Neural progenitor cell (in vitro differentiated cells): ENCODE results near the gene FTSJ3.

Source experiments
- EZH2 ChIP-seq: fragments of 200-600 bp; sonication (generic); IDR thresholded peaks from 2 replicates; pipeline ENCODE4 v1.6.1; 2017; ENCODE audit warnings: antibody characterized with exemption, mild to moderate bottlenecking, moderate library complexity
- EZH2phosphoT487 ChIP-seq: fragments of 200-600 bp; sonication (generic); IDR thresholded peaks from 2 replicates; pipeline ENCODE4 v1.6.1; 2017; ENCODE audit warnings: antibody characterized with exemption
- TF ChIP-seq, protein P1 (sequence below): fragments of 200-600 bp; sonication (generic); IDR thresholded peaks from 2 replicates; pipeline ENCODE4 v1.5.1; 2017; ENCODE audit warnings: antibody characterized with exemption, mild to moderate bottlenecking

DNA sequence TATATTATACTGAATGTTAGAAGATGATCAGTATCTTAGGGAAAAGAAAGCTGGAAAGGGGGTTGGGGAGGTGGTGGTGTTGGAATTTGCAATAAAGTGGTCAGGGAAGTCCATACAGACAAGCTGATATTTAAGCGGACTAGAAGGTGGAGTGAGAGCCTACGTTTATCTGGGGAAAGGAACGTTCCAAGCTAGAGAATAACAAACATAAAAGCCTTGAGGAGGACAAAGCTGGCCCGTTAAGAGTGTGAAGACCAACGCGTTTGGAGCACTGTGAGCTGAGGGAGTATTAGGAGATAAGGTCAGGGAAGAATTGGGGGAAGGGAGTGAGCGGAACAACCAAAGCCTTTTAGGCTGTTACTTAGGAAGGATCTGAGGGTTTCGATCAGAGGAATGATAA is 52.0 kb downstream of the FTSJ3 start:
- TF ChIP-seq, protein P1, sequence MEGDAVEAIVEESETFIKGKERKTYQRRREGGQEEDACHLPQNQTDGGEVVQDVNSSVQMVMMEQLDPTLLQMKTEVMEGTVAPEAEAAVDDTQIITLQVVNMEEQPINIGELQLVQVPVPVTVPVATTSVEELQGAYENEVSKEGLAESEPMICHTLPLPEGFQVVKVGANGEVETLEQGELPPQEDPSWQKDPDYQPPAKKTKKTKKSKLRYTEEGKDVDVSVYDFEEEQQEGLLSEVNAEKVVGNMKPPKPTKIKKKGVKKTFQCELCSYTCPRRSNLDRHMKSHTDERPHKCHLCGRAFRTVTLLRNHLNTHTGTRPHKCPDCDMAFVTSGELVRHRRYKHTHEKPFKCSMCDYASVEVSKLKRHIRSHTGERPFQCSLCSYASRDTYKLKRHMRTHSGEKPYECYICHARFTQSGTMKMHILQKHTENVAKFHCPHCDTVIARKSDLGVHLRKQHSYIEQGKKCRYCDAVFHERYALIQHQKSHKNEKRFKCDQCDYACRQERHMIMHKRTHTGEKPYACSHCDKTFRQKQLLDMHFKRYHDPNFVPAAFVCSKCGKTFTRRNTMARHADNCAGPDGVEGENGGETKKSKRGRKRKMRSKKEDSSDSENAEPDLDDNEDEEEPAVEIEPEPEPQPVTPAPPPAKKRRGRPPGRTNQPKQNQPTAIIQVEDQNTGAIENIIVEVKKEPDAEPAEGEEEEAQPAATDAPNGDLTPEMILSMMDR, result no peak
- TF ChIP-seq EZH2 (no peak), EZH2phosphoT487 (no peak)
